Measurements from ENCODE around the gene KREMEN2. TPM values are rescaled to one million over a fixed set of nuclear protein-coding genes. Genes with fewer than 3 reads are reported as not detected.

The KREMEN2 gene
- total and polyA plus RNA-seq, 9 of the 15 experiments (the other 6 are each of a cell fraction or from before 2014, with no cell fraction given): 0.04 to 7.7 (median 1.5) TPM; not detected in 1

DNA sequence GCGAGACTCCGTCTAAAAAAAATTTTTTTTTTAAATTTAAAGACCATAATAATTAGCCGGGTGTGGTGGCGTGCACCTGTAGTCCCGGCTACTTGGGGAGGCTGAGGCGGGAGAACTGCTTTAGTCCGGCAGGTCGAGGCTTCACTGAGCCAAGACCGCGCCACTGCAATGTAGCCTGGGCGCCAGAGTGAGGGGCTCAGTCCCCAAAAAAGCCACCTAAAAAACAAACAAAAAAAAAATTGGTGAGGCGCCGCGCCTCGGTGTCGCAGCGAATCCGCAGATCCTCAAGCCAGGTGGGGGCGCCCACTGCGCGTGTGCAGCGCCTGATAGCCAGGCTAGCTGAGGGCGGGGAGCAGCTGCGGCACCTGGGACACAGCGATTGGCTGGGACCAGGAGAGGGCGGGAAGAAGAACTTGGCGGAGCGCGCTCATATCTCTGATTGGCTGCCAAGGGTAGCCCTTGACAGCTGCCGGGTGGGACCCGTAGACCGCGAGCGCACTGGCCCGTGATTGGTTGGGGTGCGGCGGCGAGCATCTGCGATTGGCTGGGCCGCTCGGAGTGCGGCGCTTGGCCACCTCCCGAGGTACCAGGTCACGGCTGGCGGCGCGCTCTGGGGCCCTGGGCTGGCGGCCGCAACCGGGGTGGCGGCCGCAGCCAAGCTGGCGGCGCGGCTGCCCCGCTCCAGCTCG is 39.7 kb downstream of the KREMEN2 start (continued):
- 0 out of 2 replicates have a peak, but pooled peaks have one; percentile 28 for TF ChIP-seq HDGF (IDR thresholded peaks at IDR 0.05)
- TF ChIP-seq BCL6 (CRISPR knock-in tag; IDR thresholded peaks at IDR 0.05): no peak
- TF ChIP-seq ELF2 (CRISPR knock-in tag; IDR thresholded peaks at IDR 0.05): no peak

DNA sequence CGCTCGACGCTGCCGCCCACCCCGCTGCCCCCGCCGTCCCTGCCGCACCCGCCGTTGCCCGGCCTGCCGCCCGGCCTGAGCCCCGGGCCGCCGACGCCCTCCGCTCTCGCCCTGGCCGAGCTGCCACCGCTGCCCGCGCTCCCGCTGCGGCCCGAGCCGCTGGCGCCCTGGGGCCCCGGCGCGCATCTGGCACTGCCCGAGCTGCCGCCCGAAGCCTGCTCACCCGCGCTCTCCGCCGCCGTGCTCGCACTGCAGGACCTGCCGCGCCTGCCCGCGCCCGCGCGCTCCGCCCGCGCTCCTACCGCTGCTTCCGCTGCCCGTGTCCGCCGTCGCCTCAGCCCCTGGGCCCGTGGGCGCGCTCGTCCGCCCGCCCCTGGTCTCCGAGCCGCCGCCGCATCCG is 40.2 kb downstream of the KREMEN2 start:
- no peaks in the 10 kb centered on the region for H3K27me3 ChIP-seq (ENCODE audit: control insufficient read depth in 2 of 2, insufficient read depth in 2 of 2, low read length in 2 of 2)
- FAIRE-seq (no peak), DNase-seq (ENCODE audit: extremely low read depth in 1 of 4, low spot score in 3 of 4) (peak in 1 of 4 experiments; percentile 35), ATAC-seq (no peak)
- CTCF ChIA-PET (ENCODE audit: low intra/inter-chr PET ratio): interaction anchor here (1.3 kb wide), 1 partner anchor 24 kb away, joined by 3 read pairs; no protein-coding TSS in a partner anchor
- H3K9me3 ChIP-seq (replicated peaks; ENCODE audit: control insufficient read depth, insufficient read depth, low read depth, low read length): no peaks in the 10 kb centered on the region
- no peak overlapping the region; the same call in 2 of the 3 replicates for H3K27ac ChIP-seq (ENCODE audit: extremely low read depth, low read depth, low read length)
- peak overlapping the region; percentile 50 for H3K4me3 ChIP-seq
- H2AFZ ChIP-seq (ENCODE audit: low read depth, low read length): no peak overlapping the region
- intact Hi-C loops (cut with micrococcal nuclease) (no loop called here), in situ Hi-C loops (cut with MboI) (no loop called here)
- POLR2A ChIA-PET: interaction anchor here (0.7 to 1.3 kb wide), 8 partner anchors 15 to 437 kb away, joined by 3 to 7 read pairs (median 4); partner anchors contain the start of genes PAQR4 and TNFRSF12A
- H3K9ac ChIP-seq (ENCODE audit: insufficient read depth in 1 of 2, low read depth in 2 of 2, low read length in 2 of 2): peak overlapping the region in 1 of 2 experiments; percentile 72; a peak in 2 of 4 replicates
- no TSS peak for BruUV-seq (replicated peaks)
- peaks cover 28 to 60% of the 10 kb centered on the region in 2 experiments for H3K4me1 ChIP-seq (replicated peaks in 1 of 2; ENCODE audit: control insufficient read depth in 2 of 2, insufficient read depth in 2 of 2, low read length in 2 of 2)
- H4K20me1 ChIP-seq (replicated peaks; ENCODE audit: control insufficient read depth, insufficient read depth, low read length): no peaks in the 10 kb centered on the region
- H3K9me1 ChIP-seq (ENCODE audit: control insufficient read depth, insufficient read depth, low read length): no peaks in the 10 kb centered on the region
- H3K36me3 ChIP-seq (ENCODE audit: control insufficient read depth, insufficient read depth, low read length): peaks cover 3% of the 10 kb centered on the region; the same call in 2 of the 3 replicates
- peak overlapping the region; percentile 63; the same call in 1 of the 2 replicates for H3K4me2 ChIP-seq (ENCODE audit: insufficient read depth, low read length)
- WGBS (ENCODE audit: insufficient coverage, low coverage, missing lambda C conversion rate): 3% methylated on average over 6 of the region's 67 CpGs
- peaks cover 22% of the 10 kb centered on the region for H3K79me2 ChIP-seq (ENCODE audit: control insufficient read depth, insufficient read depth, low read length)
- TF ChIP-seq, protein P1, sequence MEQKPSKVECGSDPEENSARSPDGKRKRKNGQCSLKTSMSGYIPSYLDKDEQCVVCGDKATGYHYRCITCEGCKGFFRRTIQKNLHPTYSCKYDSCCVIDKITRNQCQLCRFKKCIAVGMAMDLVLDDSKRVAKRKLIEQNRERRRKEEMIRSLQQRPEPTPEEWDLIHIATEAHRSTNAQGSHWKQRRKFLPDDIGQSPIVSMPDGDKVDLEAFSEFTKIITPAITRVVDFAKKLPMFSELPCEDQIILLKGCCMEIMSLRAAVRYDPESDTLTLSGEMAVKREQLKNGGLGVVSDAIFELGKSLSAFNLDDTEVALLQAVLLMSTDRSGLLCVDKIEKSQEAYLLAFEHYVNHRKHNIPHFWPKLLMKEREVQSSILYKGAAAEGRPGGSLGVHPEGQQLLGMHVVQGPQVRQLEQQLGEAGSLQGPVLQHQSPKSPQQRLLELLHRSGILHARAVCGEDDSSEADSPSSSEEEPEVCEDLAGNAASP (IDR thresholded peaks at IDR 0.05): no peak
- TF ChIP-seq FOSL1 (tag; conservative IDR thresholded peaks at IDR 0.05) (0 out of 2 replicates have a peak, but pooled peaks have one; percentile 35), ZNF133 (CRISPR knock-in tag; IDR thresholded peaks at IDR 0.05) (no peak), RB1 (IDR thresholded peaks at IDR 0.05; ENCODE audit: low read depth) (0 out of 2 replicates have a peak, but pooled peaks have one; percentile 22), SP2 (IDR thresholded peaks at IDR 0.05; ENCODE audit: extremely low read depth, low read depth, low read length, poor library complexity, severe bottlenecking) (no peak), MCM3 (IDR thresholded peaks at IDR 0.05) (no peak), NONO (IDR thresholded peaks at IDR 0.05; ENCODE audit: low read depth in 2 of 2, low read length in 1 of 2) (0 out of 4 replicates have a peak, but pooled peaks of 1 of the 2 experiments have one; percentile 9), GATAD2B (IDR thresholded peaks at IDR 0.05; ENCODE audit: borderline replicate concordance) (peak; percentile 35; the same call in 1 of the 2 replicates), PHF8 (IDR thresholded peaks at IDR 0.05; ENCODE audit: borderline replicate concordance, low read length) (peak; percentile 22; the same call in 1 of the 2 replicates), NR2C2 (CRISPR knock-in tag; IDR thresholded peaks at IDR 0.05) (no peak), NR2C2 (tag; IDR thresholded peaks at IDR 0.05) (peak; percentile 57; the same call in 1 of the 2 replicates), RBBP5 (IDR thresholded peaks at IDR 0.05; ENCODE audit: borderline replicate concordance, insufficient read depth, low read length, poor library complexity, severe bottlenecking) (peak; percentile 34), ZNF696 (CRISPR knock-in tag; conservative IDR thresholded peaks at IDR 0.05) (no peak), ZNF384 (IDR thresholded peaks at IDR 0.05; ENCODE audit: low read depth, low read length) (no peak), TAF1 (IDR thresholded peaks at IDR 0.05; ENCODE audit: control insufficient read depth, extremely low read depth, insufficient read depth, low read length, severe bottlenecking) (peak; percentile 7)

All from K562 (cell line).